NAMALWA (cell line): ENCODE measurements around the gene UBE2V1.

Experiments
- DNase-seq: peaks from one replicate; pipeline ENCODE4 v3.0.0-alpha.2; 2015; ENCODE audit warnings: low spot score

The UBE2V1 gene

DNA sequence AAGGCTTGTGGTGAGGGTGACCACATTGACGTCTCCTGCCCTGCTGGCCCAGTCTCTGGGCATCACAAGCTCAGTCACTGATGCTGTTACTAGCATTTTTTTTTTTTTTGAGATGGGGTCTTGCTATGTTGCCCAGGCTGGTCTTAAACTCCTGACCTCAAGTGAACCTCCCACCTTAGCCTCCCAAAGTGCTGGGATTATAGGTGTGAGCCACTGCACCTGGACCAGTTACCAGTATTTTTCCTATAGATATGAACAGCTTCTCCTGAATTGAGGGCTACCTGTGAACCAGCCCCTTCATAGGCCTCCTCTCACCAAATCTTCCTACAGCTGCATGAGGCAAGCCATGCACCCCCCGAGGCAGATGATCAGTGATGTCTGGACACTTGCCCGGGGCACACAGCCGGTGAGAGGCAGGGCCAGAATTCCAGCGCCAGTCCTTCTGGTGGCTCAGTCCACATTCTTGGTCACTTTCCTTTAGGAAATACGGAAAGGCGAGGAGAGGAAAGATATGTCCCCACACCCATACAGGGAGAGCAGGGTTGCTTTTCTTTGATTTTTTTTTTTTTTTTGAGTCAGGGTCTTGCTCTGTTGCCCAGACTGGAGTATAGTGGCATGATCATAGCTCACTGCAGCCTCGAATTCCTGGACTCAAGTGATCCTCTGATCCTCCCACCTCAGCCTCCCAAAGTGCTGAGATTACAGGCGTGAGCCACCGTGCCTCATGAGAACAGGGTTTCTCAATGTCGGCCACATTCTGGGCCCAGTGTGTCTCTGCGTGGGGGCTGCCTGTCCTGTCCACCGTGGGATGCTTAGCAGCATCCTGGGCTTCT is 50.7 kb downstream of the UBE2V1 start:
- no peak for DNase-seq

DNA sequence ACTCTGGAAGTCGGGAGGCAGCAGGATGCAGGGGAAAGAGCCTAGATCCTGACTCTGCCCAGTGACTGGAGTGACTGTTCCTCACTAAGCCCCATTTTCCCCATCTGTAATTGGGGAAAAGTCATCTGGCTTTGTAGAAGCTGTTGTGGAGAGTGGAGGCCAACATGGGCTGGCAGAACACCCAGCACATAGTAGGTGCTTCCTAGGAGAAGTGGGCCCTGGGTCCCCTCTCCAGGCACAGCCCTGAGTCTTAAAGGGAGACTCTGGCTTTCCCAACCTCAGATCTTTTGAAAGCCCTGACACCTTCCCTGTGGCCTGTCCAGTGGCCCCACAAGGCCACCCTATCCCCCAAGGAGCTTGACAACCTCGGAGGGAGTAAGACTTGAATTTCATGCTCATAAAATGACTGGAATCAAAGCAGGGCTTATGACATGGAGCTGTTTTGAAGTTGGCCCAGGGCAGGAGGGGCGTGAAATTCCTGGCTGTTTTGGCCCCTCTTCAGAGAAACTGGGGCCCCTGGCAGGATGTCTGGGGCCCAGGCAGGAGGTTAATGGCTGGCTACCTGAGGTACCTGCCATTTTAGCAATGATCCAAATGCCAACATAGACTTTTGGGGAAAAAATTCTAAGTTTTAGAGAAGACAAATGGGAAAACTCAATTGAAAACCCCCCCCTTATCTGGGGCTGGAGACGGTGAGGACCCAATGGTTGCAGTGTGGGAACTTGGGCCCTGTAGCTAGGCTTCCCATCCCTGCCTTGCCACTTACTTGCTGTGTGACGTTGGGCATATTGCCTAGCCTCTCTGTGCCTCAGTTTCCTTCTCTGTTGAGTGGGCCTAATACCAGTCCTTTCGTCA is 51.6 kb downstream of the UBE2V1 start:
- DNase-seq, result no peak

DNA sequence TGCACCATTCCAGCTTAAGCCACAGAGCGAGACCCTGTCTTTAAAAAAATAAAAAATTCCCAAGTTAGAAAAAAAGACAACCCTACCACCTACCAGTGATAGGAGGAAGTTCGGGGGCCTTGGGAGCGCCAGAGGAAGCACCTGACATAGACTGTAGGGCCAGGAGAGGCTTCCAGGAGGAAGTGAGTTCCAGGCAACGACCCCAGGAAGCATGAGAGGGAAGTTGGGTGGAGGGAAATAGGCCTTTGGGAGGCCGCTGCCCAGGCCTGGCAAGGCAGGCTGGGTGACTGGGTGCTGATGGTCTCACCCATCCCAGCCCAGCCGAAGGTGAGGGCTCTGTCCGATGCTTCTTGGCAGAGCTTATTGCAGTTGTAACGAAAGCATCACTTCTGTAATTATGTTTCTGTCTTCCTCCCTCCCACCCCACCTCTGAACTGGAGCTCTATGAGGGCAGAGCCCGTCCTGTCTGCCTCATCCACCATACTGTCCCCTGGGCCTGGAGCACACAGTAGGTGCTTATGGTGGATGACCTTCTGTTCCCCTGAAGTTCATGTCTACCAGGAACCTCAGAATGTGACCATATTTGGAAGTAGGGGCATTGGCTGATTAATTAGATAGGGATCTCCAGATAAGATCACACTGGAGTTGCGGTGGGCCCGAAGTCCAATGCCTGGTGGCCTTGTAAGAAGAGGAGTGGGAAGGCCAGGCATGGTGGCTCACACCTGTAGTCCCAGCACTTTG is 54.1 kb downstream of the UBE2V1 start:
- no peak for DNase-seq

- no peak for DNase-seq
These were observed 55.3 kb downstream of the UBE2V1 start for GRCh38 chr20:50057714-50058053.

- DNase-seq, result no peak
These were observed 55.8 kb downstream of the UBE2V1 start for GRCh38 chr20:50056951-50057713.

- DNase-seq, result no peak
These were observed 56.5 kb downstream of the UBE2V1 start for GRCh38 chr20:50056408-50056926.

GRCh38 chr20:50055524-50056083 is 57.3 kb downstream of the UBE2V1 start:
- no peak for DNase-seq

- DNase-seq, result no peak
These were observed 58.1 kb downstream of the UBE2V1 start for GRCh38 chr20:50054626-50055511.

DNA sequence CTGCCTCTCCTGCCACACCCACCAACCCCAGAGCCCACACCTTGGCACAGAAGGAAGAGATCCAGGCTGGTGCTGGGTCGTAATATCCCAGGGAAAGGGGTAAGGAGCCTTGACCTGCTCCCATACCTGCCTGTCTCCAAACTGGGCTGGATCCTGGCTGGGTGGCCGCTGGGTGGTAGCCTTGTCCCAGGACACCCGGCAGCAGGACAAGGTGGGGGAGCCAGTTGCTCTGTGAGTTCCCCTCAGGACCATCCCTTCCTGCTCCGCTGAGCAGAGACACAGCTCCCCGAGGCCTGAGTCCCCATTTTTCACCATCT is 58.8 kb downstream of the UBE2V1 start:
- no peak for DNase-seq

- no peak for DNase-seq
These were observed 59.4 kb downstream of the UBE2V1 start for GRCh38 chr20:50053362-50054230.

GRCh38 chr20:50052550-50053361 is 60.2 kb downstream of the UBE2V1 start:
- no peak for DNase-seq

DNA sequence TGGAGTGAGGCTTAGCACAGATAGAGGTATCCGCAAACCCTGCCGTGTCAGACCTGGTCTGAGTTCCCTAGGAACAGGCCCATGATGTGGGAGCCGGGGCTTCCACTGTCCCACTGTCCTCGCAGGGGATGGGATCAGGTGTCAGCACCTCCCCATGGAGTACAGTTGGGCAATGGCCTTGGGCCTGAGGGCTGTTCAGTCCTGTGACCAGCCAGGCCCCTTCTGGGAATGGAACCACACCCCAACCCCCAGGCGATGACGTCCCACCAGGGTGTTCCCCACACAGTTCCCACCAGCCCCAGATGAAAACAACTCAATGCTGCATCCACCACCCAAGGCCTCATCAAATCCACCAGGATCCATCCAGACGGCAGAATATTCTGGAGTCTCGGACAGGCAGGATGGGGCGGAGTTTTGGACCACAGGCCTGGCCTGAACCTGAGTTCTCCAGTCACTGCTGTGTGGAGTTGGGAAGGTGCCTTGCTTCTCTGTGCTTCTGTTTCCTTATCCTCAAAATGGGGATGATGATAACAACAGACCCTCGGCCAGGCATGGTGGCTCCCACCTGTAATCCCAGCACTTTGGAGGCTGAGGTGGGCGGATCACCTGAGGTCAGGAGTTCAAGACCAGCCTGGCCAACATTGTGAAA is 62.2 kb downstream of the UBE2V1 start:
- no peak for DNase-seq

DNA sequence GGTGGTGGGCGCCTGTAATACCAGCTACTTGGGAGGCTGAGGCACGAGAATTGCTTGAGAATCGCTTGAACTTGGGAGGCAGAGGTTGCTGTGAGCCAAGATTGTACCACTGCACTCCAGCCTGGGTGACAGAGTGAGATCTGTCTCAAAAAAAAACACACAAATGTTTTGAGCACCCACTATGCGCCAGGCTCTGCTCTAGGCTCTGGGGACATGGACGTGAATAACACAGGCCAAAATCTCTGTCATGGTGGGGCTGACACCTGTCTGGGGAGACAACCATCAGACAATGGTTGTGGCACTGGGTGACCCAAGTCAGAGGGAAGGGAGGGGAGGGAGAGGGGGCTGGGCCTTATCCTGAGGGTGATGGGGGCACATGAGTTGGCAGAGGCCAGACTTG is 62.7 kb downstream of the UBE2V1 start:
- no peak for DNase-seq

- no peak for DNase-seq
These were observed 63.4 kb downstream of the UBE2V1 start for GRCh38 chr20:50049442-50050026.

DNA sequence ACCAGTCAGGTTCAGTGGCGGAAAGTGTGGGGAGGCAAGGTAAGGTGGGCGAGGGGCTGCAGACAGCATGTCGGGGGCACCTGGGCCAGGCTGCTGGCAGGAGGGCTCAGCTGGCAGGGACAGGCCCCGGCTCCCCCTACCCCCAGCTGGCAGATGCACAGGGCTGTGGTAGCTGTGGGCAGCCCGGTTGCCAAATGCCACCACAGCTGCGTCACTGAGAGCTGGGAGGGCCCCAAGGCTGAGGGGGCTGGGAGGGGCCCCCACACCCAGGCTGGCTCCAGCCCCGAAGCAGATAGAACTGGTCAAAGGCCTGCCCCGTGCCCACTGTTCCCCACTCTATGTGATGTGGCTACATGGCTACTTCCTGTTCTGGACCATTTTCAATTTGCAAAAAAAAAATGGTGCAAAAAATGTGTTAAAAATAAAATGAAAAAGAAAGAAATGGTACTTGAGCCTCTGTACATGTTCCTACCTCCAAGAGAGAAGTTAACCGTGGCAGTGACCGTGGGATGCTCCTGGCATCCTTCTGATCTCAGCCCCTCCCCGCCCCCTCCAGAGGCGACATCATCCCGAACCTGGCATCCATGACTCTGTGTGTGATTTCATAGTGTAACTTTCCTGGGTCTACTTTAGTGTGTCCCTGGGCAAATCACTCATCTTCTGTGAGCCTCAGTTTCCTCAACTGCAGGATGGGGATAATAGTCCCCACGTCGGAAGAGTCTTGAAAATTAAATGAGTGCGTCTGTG is 64.4 kb downstream of the UBE2V1 start:
- peak; percentile 28 for DNase-seq

DNA sequence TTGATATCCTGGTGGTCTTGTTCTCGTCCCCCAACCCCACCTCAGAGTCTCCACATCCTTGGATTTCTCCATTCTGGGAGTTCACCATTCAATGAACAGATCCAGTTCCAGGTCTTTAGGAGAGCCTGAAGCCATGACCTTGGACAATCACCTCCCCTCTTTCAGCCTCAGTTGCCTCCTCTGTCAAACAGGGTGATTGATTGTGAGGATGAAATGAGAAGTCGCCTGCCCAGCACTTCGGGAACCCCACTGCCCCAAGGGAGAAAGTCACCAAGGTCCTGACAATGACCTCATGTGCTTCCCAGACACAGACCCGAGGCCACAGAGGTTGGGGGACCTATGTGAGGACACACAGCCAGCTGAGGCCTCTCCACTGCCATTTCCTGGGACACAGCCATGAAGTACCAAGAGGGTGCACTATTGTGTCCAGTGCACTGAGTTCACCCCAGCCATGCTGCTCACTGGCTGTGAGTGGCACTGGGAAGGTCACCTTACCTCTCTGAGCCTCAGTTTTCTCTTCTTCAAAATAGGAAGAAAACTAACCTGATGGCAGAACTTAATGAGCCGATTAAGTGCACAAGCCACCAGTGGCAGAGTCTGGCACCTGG is 68.5 kb downstream of the UBE2V1 start:
- no peak for DNase-seq
